Calu3 (cell line): Measurements from ENCODE around the gene AIG1. TPM values are rescaled to one million over a fixed set of nuclear protein-coding genes. Genes with fewer than 3 reads are reported as not detected.
"Not testable (repeated sequence)": the region's sequence is repeated elsewhere in the genome, so short reads cannot be mapped to it uniquely, and the experiment has no call there.

Experiments
- BruUV-seq: library from RNA; stranded (reverse); fragments of 400-500 nt; replicated peaks from 2 replicates; lab custom pipeline; 2021; lab: Mats Ljungman, UMichigan
- CTCF ChIA-PET: fragments of 300-600 bp; sonication (Branson Sonifier 250); formaldehyde crosslinking; loops from one replicate; lab custom pipeline; 2022; ENCODE audit warnings: antibody characterized with exemption; lab: Charles Lee
- DNase-seq: peaks from one replicate; pipeline ENCODE4 v3.0.0; 2022
- H3K27ac Mint-ChIP-seq: one replicate; pipeline ENCODE4 v1.8.0; 2022; ENCODE audit warnings: mixed read lengths; ENCODE audit not compliant: unreplicated experiment
- H3K27me3 Mint-ChIP-seq: one replicate; pipeline ENCODE4 v1.8.0; 2022; ENCODE audit warnings: mixed read lengths; ENCODE audit not compliant: unreplicated experiment
- H3K36me3 Mint-ChIP-seq: one replicate; pipeline ENCODE4 v1.8.0; 2022; ENCODE audit warnings: mild to moderate bottlenecking, moderate library complexity, mixed read lengths; ENCODE audit not compliant: insufficient read depth, unreplicated experiment
- H3K4me1 Mint-ChIP-seq: one replicate; pipeline ENCODE4 v1.8.0; 2022; ENCODE audit warnings: mild to moderate bottlenecking, low read depth, mixed read lengths; ENCODE audit not compliant: unreplicated experiment
- H3K4me3 Mint-ChIP-seq: one replicate; pipeline ENCODE4 v1.8.0; 2022; ENCODE audit warnings: mild to moderate bottlenecking, low read depth, moderate library complexity, mixed read lengths; ENCODE audit not compliant: unreplicated experiment
- H3K9me3 Mint-ChIP-seq: one replicate; pipeline ENCODE4 v1.8.0; 2022; ENCODE audit warnings: low read depth, mixed read lengths; ENCODE audit not compliant: unreplicated experiment
- CTCF ChIP-seq: fragments of 200-600 bp; IDR thresholded peaks from one replicate; pipeline ENCODE4 v1.8.0; 2022; ENCODE audit warnings: antibody characterized with exemption; ENCODE audit not compliant: unreplicated experiment
- intact Hi-C: fragments of 100-400 bp; cut with micrococcal nuclease; formaldehyde crosslinking; loops from one replicate; pipeline ENCODE4 v1.10.0; 2022; ENCODE audit not compliant: unreplicated experiment
- total RNA-seq: library from RNA; stranded (reverse); gene quantifications from 2 replicates; pipeline ENCODE4 v1.2.3, GENCODE V29; 2022

AIG1 gene
- total RNA-seq, 1 experiment from 2014 or later, result 57.2 TPM

DNA sequence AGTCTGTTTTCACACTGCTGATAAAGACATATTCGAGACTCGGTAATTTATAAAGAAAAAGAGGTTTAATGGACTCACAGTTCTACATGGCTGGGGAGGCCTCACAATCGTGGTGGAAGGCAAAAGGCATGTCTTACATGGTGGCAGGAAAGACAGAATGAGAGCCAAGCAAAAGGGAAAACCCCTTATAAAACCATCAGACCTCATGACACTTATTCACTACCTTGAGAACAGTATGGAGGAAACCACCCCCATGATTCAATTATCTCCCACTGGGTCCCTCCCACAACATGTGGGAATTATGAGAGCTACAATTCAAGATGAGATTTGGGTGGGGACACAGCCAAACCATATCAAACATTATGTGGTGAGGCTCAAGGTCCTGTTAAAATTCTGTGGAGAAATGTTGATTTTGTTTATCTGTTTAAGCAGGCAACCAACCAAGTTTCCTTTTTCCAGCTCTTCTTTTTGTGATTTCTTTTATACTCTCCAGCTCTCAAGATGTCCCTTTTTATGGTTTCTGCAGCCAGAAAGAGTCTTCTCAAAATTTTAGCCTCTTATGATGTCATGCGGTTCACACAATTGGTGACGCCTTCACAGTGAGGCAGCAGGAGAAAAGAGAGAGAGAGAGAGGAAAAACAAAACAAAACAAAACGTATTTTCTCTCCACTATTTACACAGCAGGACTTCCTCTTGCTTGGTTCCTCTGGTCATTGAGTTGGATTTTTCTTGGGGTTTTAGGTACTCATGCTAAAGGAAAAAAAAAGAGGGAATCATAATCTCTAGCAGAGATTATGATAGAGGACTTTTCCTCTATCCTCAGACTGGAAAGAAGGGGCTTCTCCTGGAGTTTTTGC is 18.0 kb downstream of the AIG1 start:
- Mint-ChIP-seq H3K4me3 (no peak overlapping the region), H3K27me3 (no peaks in the 10 kb centered on the region), H3K9me3 (no peaks in the 10 kb centered on the region), H3K36me3 (no peaks in the 10 kb centered on the region), H3K27ac (no peak overlapping the region), H3K4me1 (no peaks in the 10 kb centered on the region)
- no TSS peak for BruUV-seq
- CTCF ChIA-PET, result no interaction called here
- intact Hi-C loops, result no loop called here
- TF ChIP-seq CTCF, result no peak
- no peak for DNase-seq

DNA sequence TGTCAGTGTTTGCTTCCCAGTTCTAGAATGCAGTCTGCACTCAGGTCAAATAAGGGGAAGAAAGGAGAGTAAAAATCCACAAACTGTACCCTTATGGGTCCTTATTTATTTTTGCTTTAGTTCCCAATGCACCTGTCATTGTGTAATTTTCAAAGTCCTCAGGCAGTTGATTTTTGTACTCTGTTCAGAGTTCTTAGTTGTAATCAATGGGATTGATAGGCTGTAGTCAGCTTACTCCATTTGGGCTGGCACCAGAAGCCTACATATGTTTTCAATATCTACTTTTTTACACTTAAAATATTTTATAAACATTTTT is 18.6 kb downstream of the AIG1 start:
- Mint-ChIP-seq H3K4me1 (no peaks in the 10 kb centered on the region), H3K27me3 (no peaks in the 10 kb centered on the region), H3K27ac (no peak overlapping the region), H3K9me3 (no peaks in the 10 kb centered on the region), H3K36me3 (no peaks in the 10 kb centered on the region), H3K4me3 (no peak overlapping the region)
- no peak for TF ChIP-seq CTCF
- CTCF ChIA-PET, result no interaction called here
- intact Hi-C loops, result no loop called here
- BruUV-seq, result no TSS peak
- no peak for DNase-seq

DNA sequence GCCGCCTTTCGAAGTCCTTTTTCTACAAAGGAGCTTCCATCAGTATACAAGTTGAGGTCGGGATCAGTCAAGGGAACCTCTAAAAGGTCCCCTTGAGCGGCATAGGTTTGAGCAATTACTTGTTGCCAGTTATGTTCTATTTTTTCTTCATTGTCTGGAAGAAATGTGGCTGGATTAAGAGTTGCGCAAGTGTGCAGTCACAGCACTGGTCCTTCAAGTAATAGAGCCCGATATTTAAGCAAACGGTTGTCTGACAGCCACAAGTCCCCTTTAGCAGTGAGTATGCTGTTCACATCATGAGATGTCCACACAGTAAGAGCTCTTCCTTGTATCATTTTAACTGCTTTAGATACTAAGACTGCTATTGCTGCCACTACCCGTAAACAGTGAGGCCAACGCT is 21.6 kb downstream of the AIG1 start:
- BruUV-seq, H3K27ac Mint-ChIP-seq, H3K4me1 Mint-ChIP-seq, H3K36me3 Mint-ChIP-seq, H3K27me3 Mint-ChIP-seq, H3K4me3 Mint-ChIP-seq, DNase-seq, CTCF ChIA-PET, H3K9me3 Mint-ChIP-seq, intact Hi-C loops: not testable (repeated sequence)

DNA sequence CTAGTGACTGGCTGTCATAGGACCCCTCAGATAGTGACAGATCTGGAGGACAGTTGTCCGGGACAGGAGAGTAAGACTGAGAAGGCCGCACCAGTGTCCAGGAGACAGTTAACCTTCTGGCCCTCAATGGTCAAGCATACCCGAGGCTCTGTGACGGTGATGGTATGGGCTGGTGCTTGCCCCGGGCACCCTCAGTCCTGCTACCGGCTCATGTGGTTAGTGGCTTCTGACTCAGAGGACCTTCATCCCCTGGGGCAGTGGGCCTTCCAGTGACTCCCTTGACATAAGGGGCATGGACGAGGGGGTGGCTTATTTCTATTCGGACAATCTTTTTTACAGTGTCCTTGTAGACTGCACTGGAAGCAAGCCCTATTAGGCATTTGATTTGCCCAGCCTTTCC is 23.3 kb downstream of the AIG1 start:
- H3K27me3 Mint-ChIP-seq, H3K27ac Mint-ChIP-seq, BruUV-seq, DNase-seq, CTCF ChIA-PET, H3K4me3 Mint-ChIP-seq, intact Hi-C loops, H3K9me3 Mint-ChIP-seq, H3K4me1 Mint-ChIP-seq, H3K36me3 Mint-ChIP-seq: not testable (repeated sequence)

- DNase-seq, H3K4me1 Mint-ChIP-seq, BruUV-seq, H3K27ac Mint-ChIP-seq, H3K27me3 Mint-ChIP-seq, H3K36me3 Mint-ChIP-seq, H3K9me3 Mint-ChIP-seq, intact Hi-C loops, CTCF ChIA-PET, H3K4me3 Mint-ChIP-seq: not testable (repeated sequence)
These were observed 26.6 kb downstream of the AIG1 start for GRCh38 chr6:143087335-143087734.

GRCh38 chr6:143087856-143088255 is 27.2 kb downstream of the AIG1 start:
- intact Hi-C loops, result no loop called here
- Mint-ChIP-seq H3K27ac (no peak overlapping the region), H3K4me1 (no peaks in the 10 kb centered on the region), H3K9me3 (no peaks in the 10 kb centered on the region), H3K4me3 (no peak overlapping the region), H3K36me3 (no peaks in the 10 kb centered on the region), H3K27me3 (no peaks in the 10 kb centered on the region)
- no peak for DNase-seq
- no peak for TF ChIP-seq CTCF
- BruUV-seq, result no TSS peak
- CTCF ChIA-PET, result no interaction called here
